Measurements from ENCODE around the gene ARSJ. TPM values are rescaled to one million over a fixed set of nuclear protein-coding genes. Genes with fewer than 3 reads are reported as not detected.

ARSJ gene
- total and polyA plus RNA-seq, 2 experiments from 2014 or later: 4.3 to 6.6 TPM

GRCh38 chr4:113997206-113997605 is 17.8 kb upstream of the ARSJ start:
- Histone ChIP-seq H3K79me2 (replicated peaks; ENCODE audit: insufficient read depth) (no peaks in the 10 kb centered on the region), H3K9me2 (ENCODE audit: insufficient read depth) (no peaks in the 10 kb centered on the region), H3K4me2 (no peak overlapping the region), H2AFZ (no peak overlapping the region), H4K20me1 (replicated peaks; ENCODE audit: insufficient read depth) (no peaks in the 10 kb centered on the region), H3K27me3 (ENCODE audit: insufficient read depth) (no peaks in the 10 kb centered on the region), H3K4me3 (no peak overlapping the region), H3F3A (replicated peaks; ENCODE audit: low read depth) (no peaks in the 10 kb centered on the region), H3K4me1 (ENCODE audit: insufficient read depth) (no peaks in the 10 kb centered on the region), H3K27ac (ENCODE audit: low read depth) (no peak overlapping the region; the same call in 1 of the 2 replicates), H3K36me3 (ENCODE audit: insufficient read depth) (no peaks in the 10 kb centered on the region)
- ATAC-seq: no peak
- no peak overlapping the region for H3K4me3 Mint-ChIP-seq
- no peak for TF ChIP-seq ZNF462 (CRISPR knock-in tag; IDR thresholded peaks at IDR 0.05)
- no peaks in the 10 kb centered on the region for H3K9me3 Mint-ChIP-seq
- H3K27me3 Mint-ChIP-seq (ENCODE audit: insufficient read depth, low read depth, poor library complexity): no peaks in the 10 kb centered on the region
- DNase-seq (ENCODE audit: low spot score): no peak
- H3K4me1 Mint-ChIP-seq: peaks cover 22% of the 10 kb centered on the region
- no peaks in the 10 kb centered on the region for H3K36me3 Mint-ChIP-seq (ENCODE audit: low read depth)
- H3K27ac Mint-ChIP-seq: no peak overlapping the region

GRCh38 chr4:113996599-113997177 is 17.2 kb upstream of the ARSJ start:
- Histone ChIP-seq H3K4me3 (no peak overlapping the region), H3K27ac (ENCODE audit: low read depth) (peak overlapping the region; percentile 18; the same call in 1 of the 2 replicates), H2AFZ (no peak overlapping the region), H3K9me2 (ENCODE audit: insufficient read depth) (no peaks in the 10 kb centered on the region), H3K4me1 (ENCODE audit: insufficient read depth) (no peaks in the 10 kb centered on the region), H3K27me3 (ENCODE audit: insufficient read depth) (no peaks in the 10 kb centered on the region), H4K20me1 (replicated peaks; ENCODE audit: insufficient read depth) (no peaks in the 10 kb centered on the region), H3K79me2 (replicated peaks; ENCODE audit: insufficient read depth) (no peaks in the 10 kb centered on the region), H3F3A (replicated peaks; ENCODE audit: low read depth) (no peaks in the 10 kb centered on the region), H3K4me2 (no peak overlapping the region), H3K36me3 (ENCODE audit: insufficient read depth) (no peaks in the 10 kb centered on the region)
- ATAC-seq: peak; percentile 95
- Mint-ChIP-seq H3K36me3 (ENCODE audit: low read depth) (no peaks in the 10 kb centered on the region), H3K4me1 (peaks cover 22% of the 10 kb centered on the region), H3K27me3 (ENCODE audit: insufficient read depth, low read depth, poor library complexity) (no peaks in the 10 kb centered on the region), H3K27ac (no peak overlapping the region), H3K4me3 (no peak overlapping the region), H3K9me3 (no peaks in the 10 kb centered on the region)
- no peak for DNase-seq (ENCODE audit: low spot score)
- TF ChIP-seq ZNF462 (CRISPR knock-in tag; IDR thresholded peaks at IDR 0.05): peak; percentile 56
- TF ChIP-seq CTCF (conservative IDR thresholded peaks at IDR 0.05; ENCODE audit: low read depth in 2 of 2): no peak

All from GM23338 (cell line).